Activated T-helper 2 cell treated with anti-CD3 and anti-CD28 coated beads, Interferon-gamma antibody, Interleukin-2, Interleukin-4, amounts not matched to agents 10 μg/mL and 5 μg/mL and 100 μg/mL, durations not matched to agents 14 hours and 24 hours and 36 hours (primary cell): ENCODE data around the gene CCDC50. TPM values are rescaled to one million over a fixed set of nuclear protein-coding genes. Genes with fewer than 3 reads are reported as not detected.

Experiments used
- DNase-seq: peaks from one replicate; pipeline ENCODE4 v3.0.0; 2021; ENCODE audit warnings: low spot score
- H3K27ac Mint-ChIP-seq: one replicate; pipeline ENCODE4 v1.8.0; 2021; ENCODE audit warnings: mixed read lengths
- H3K27me3 Mint-ChIP-seq: one replicate; pipeline ENCODE4 v1.8.0; 2021; ENCODE audit warnings: low read depth, mixed read lengths
- H3K36me3 Mint-ChIP-seq: one replicate; pipeline ENCODE4 v1.8.0; 2021; ENCODE audit warnings: low read depth, mixed read lengths
- H3K4me1 Mint-ChIP-seq: one replicate; pipeline ENCODE4 v1.8.0; 2021; ENCODE audit warnings: low read depth, mixed read lengths
- H3K4me3 Mint-ChIP-seq: one replicate; pipeline ENCODE4 v1.8.0; 2021; ENCODE audit warnings: low read depth, mild to moderate bottlenecking, moderate library complexity, mixed read lengths
- H3K9me3 Mint-ChIP-seq: one replicate; pipeline ENCODE4 v1.8.0; 2021; ENCODE audit warnings: mixed read lengths
- intact Hi-C: fragments of 100-400 bp; cut with micrococcal nuclease; formaldehyde crosslinking; loops from one replicate; pipeline ENCODE4 v1.15.1; 2023
- total RNA-seq: library from RNA; stranded (reverse); gene quantifications from 2 replicates; pipeline ENCODE4 v1.2.3, GENCODE V29; 2022

Gene CCDC50
- total RNA-seq, 1 donor from 2014 or later = 32.1 TPM

DNA sequence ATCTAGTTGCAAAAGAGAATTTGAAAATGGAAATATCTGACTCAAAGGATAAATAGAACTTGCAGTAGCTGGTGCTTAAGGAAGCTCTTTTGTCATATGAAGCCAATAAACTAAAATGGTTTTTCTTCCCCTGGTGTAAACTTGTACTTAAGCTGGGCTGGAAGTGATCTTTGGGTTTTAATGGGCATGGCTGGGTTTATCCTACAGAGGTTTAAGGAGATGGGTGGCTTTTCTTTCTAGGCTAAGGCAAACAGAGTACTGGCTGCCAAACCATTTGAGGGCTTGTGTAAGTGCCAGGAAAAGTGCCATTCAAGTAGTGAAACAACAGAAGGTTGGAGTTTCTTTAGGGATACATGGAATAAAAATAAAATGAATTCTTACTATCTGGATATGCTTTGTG lies 13.2 kb downstream of the CCDC50 start:
- no peak overlapping the region for H3K4me3 Mint-ChIP-seq
- no peaks in the 10 kb centered on the region for H3K27me3 Mint-ChIP-seq
- intact Hi-C loops = no loop called here
- peaks cover 29% of the 10 kb centered on the region for H3K4me1 Mint-ChIP-seq
- H3K36me3 Mint-ChIP-seq = no peaks in the 10 kb centered on the region
- H3K9me3 Mint-ChIP-seq = no peaks in the 10 kb centered on the region
- DNase-seq = no peak
- H3K27ac Mint-ChIP-seq = no peak overlapping the region

DNA sequence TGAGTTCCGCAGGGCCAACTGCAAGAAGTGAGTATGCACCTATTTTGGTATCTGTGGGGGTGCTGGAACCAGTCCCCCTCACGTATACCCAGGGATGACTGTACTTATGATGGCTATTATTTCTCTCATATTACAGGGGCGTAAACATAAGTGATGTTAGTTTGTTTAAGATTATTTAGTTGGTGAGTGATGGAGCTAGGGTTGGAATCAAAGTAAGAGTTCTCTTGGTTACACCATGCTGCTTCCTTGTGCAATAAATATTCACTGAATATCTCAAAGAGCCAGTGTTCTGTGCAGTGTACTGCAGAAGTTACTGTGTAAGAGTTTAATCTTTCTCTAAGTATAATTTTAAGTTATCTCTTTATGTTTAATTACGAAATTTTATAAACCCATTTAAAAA lies 13.9 kb downstream of the CCDC50 start:
- Mint-ChIP-seq H3K4me3 (no peak overlapping the region), H3K4me1 (peaks cover 24% of the 10 kb centered on the region), H3K27me3 (no peaks in the 10 kb centered on the region), H3K36me3 (no peaks in the 10 kb centered on the region), H3K27ac (no peak overlapping the region), H3K9me3 (no peaks in the 10 kb centered on the region)
- intact Hi-C loops = no loop called here
- DNase-seq = no peak

DNA sequence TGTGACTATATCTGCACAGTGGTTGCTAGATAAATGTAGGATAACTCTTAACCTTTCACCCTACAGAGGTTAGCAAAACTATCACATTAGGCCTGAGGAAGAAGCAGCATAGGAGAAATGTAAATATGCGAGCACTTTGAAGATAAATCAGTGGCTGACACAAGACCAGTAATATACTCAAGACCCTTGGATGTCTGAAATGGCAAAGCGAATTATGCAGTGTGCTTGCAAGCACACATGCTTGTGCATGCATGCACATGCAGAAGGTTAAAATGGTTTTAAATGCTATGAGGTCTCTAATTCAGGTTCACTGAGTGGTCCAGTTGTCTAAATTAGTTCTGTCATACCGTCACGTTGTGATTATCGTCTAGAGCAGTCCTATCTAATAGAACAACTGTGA lies 14.7 kb downstream of the CCDC50 start:
- intact Hi-C loops = no loop called here
- no peak for DNase-seq
- no peak overlapping the region for H3K27ac Mint-ChIP-seq
- no peaks in the 10 kb centered on the region for H3K36me3 Mint-ChIP-seq
- H3K9me3 Mint-ChIP-seq = no peaks in the 10 kb centered on the region
- no peak overlapping the region for H3K4me3 Mint-ChIP-seq
- peaks cover 20% of the 10 kb centered on the region for H3K4me1 Mint-ChIP-seq
- H3K27me3 Mint-ChIP-seq = no peaks in the 10 kb centered on the region

DNA sequence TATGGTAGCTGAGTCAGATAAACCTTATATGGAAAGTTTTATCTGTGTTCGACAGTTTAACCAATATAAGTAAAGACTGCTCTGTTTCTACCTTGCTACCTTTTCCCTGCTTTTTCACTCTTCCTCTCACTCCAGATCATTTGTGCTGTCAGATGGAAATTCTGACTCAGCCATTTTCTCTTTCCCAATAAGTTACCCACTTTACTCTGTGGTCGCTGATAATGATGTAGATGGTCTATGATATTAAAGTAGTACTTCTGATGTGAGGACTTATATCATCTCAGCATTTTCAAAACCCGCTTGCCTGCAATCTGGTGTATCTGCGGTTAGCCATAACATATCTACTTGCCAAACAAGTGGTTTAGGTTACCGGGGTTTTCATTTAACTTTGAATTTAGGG lies 16.1 kb downstream of the CCDC50 start:
- intact Hi-C loops = no loop called here
- Mint-ChIP-seq H3K27me3 (no peaks in the 10 kb centered on the region), H3K4me3 (no peak overlapping the region), H3K36me3 (no peaks in the 10 kb centered on the region), H3K9me3 (no peaks in the 10 kb centered on the region), H3K27ac (no peak overlapping the region), H3K4me1 (peaks cover 17% of the 10 kb centered on the region)
- no peak for DNase-seq

- Mint-ChIP-seq H3K4me1 (peaks cover 16% of the 10 kb centered on the region), H3K9me3 (no peaks in the 10 kb centered on the region), H3K27me3 (no peaks in the 10 kb centered on the region), H3K4me3 (no peak overlapping the region), H3K36me3 (no peaks in the 10 kb centered on the region), H3K27ac (no peak overlapping the region)
- no peak for DNase-seq
- intact Hi-C loops = no loop called here
Observed at GRCh38 chr3:191347228-191347627, 18.0 kb downstream of the CCDC50 start.

DNA sequence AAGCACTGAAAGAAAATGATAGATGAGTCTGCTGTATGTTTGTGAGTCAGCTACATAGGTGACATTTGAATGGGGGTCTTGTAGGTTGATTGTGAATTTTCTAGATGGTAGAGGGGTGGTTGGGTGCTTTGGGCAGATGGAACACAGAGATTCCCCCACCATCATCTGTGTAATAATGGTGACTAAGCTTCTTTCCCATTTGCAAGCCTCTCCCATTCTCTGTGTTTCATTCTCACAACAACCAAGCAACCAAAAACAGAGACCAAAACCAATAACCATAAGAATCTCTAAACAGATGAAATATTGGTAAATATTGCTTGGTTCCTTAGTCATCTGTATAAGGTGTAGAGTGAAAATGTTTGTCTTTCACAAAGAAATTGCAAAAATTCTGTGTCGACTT lies 18.9 kb downstream of the CCDC50 start:
- no peak overlapping the region for H3K27ac Mint-ChIP-seq
- DNase-seq = no peak
- no peak overlapping the region for H3K4me3 Mint-ChIP-seq
- H3K9me3 Mint-ChIP-seq = no peaks in the 10 kb centered on the region
- intact Hi-C loops = no loop called here
- H3K36me3 Mint-ChIP-seq = no peaks in the 10 kb centered on the region
- H3K4me1 Mint-ChIP-seq = peaks cover 16% of the 10 kb centered on the region
- H3K27me3 Mint-ChIP-seq = no peaks in the 10 kb centered on the region

- intact Hi-C loops = no loop called here
- H3K27me3 Mint-ChIP-seq = no peaks in the 10 kb centered on the region
- no peak overlapping the region for H3K27ac Mint-ChIP-seq
- H3K9me3 Mint-ChIP-seq = no peaks in the 10 kb centered on the region
- H3K4me3 Mint-ChIP-seq = no peak overlapping the region
- H3K4me1 Mint-ChIP-seq = peaks cover 9% of the 10 kb centered on the region
- H3K36me3 Mint-ChIP-seq = no peaks in the 10 kb centered on the region
- DNase-seq = no peak
Observed at GRCh38 chr3:191350396-191351090, 21.3 kb downstream of the CCDC50 start.

- Mint-ChIP-seq H3K4me3 (no peak overlapping the region), H3K4me1 (peaks cover 12% of the 10 kb centered on the region)
- intact Hi-C loops = no loop called here
Observed at GRCh38 chr3:191352014-191352413, 22.8 kb downstream of the CCDC50 start.

DNA sequence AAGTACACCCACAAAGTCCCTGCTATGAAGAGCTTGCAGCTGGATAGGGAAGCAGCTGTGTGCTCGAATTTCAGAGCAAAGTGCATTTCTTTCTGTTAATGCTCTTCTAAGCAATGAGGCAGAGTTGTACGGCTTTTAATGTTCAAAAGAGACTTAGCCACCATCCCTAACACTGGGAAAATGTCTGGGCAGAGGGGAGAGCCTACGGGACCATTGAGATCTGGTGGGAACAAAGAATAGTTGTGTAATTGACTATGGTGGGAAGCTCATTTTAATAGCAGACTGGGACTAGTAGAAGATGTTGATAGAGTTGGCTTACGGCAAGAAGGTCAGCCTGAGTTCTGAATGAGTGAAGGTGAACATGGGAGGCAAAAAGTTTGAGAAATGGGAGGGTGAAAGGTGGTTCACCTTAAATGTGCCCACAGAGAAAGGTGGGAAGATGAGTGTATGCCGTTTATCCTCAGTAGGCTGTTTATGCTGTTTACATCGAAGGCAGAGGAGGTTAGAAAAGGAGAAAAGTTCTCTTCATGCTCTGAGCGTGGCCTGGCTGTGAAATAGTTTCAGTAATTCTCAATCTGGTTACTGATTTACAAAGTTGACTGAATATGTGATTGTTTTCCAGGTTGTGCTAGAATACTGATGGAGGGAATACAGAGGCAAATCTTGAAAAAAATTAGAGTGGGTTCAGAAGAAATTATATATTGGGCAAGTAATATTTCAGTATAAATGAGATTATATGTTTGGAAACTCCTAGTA lies 24.0 kb downstream of the CCDC50 start:
- H3K9me3 Mint-ChIP-seq = no peaks in the 10 kb centered on the region
- no peak overlapping the region for H3K4me3 Mint-ChIP-seq
- no peaks in the 10 kb centered on the region for H3K27me3 Mint-ChIP-seq
- no peak overlapping the region for H3K27ac Mint-ChIP-seq
- peaks cover 11% of the 10 kb centered on the region for H3K4me1 Mint-ChIP-seq
- peaks cover under 1% of the 10 kb centered on the region for H3K36me3 Mint-ChIP-seq
- DNase-seq = no peak
- intact Hi-C loops = no loop called here

More at GRCh38 chr3:191352014-191352413, 22.8 kb downstream of the CCDC50 start:
- Mint-ChIP-seq H3K27me3 (no peaks in the 10 kb centered on the region), H3K36me3 (no peaks in the 10 kb centered on the region), H3K9me3 (no peaks in the 10 kb centered on the region), H3K27ac (no peak overlapping the region)
- DNase-seq = no peak

- no peaks in the 10 kb centered on the region for H3K27me3 Mint-ChIP-seq
- no peak for DNase-seq
- intact Hi-C loops = no loop called here
- no peak overlapping the region for H3K4me3 Mint-ChIP-seq
- H3K9me3 Mint-ChIP-seq = no peaks in the 10 kb centered on the region
- H3K27ac Mint-ChIP-seq = no peak overlapping the region
- H3K4me1 Mint-ChIP-seq = peaks cover 21% of the 10 kb centered on the region
- H3K36me3 Mint-ChIP-seq = peaks cover 14% of the 10 kb centered on the region
Observed at GRCh38 chr3:191355406-191355805, 26.2 kb downstream of the CCDC50 start.

DNA sequence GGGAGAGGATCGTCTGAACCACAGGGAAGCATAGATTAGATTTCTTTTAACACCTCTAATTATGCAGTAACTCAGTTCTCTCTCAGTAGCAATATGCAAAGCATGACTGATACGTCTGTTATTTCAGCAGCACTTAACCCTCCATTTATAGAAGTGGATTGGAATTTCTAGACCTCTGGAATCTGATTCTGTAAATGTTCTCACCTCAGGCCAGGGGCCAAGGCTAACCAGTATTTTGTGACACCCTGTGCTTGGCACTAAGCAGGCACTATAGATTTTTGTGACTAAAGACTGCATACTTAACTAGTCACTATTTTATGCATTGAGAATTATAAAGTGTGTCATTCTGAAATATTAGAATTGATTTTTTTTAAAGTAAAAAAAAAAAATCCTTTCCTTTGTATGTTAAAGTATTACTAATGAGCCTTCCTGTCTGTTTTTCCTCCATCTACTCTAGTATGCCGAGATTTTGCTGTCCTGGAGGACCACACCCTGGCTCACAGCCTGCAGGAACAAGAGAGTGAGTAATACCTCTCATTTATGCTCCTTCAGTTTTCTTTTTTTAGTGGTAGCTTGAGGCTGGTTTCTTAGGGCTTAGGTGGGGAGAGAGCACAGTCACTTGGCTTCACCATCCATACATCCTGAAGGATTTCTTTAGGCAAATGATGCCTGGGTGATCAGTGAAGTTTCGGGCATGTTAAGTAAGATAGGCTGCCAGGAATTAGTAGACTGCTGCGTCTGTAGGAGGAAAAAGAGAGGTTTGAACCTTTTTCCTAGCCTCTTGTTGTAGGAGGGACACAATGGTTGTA lies 27.6 kb downstream of the CCDC50 start:
- no peak overlapping the region for H3K27ac Mint-ChIP-seq
- peaks cover 16% of the 10 kb centered on the region for H3K4me1 Mint-ChIP-seq
- H3K9me3 Mint-ChIP-seq = no peaks in the 10 kb centered on the region
- no peak overlapping the region for H3K4me3 Mint-ChIP-seq
- DNase-seq = no peak
- intact Hi-C loops = no loop called here
- H3K27me3 Mint-ChIP-seq = no peaks in the 10 kb centered on the region
- peaks cover 18% of the 10 kb centered on the region for H3K36me3 Mint-ChIP-seq

- intact Hi-C loops = no loop called here
- H3K27ac Mint-ChIP-seq = no peak overlapping the region
- no peak overlapping the region for H3K4me3 Mint-ChIP-seq
- DNase-seq = no peak
- no peaks in the 10 kb centered on the region for H3K9me3 Mint-ChIP-seq
- peaks cover 20% of the 10 kb centered on the region for H3K36me3 Mint-ChIP-seq
- no peaks in the 10 kb centered on the region for H3K27me3 Mint-ChIP-seq
- peaks cover 18% of the 10 kb centered on the region for H3K4me1 Mint-ChIP-seq
Observed at GRCh38 chr3:191357909-191358308, 28.7 kb downstream of the CCDC50 start.

DNA sequence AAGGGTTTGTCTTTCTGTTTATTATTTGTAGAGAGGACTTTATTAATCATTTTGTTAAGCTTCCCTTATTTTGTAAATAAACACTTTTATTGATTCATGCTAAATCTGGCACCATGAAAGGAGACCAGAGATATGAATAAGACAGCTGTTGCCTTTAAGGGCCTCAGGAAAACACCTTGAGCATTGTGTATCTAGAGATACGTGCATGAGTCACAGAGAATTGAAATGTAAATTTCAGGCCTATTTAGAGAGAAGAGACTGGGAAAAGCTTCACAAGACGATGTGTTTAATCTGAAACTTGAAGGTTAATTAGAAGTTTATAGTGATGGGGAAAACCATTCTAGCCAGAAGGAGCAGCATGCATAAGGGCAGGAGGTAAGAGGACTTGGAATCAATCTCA lies 29.7 kb downstream of the CCDC50 start:
- intact Hi-C loops = no loop called here
- no peak for DNase-seq
- Mint-ChIP-seq H3K36me3 (peaks cover 25% of the 10 kb centered on the region), H3K4me1 (peaks cover 18% of the 10 kb centered on the region), H3K9me3 (no peaks in the 10 kb centered on the region), H3K4me3 (no peak overlapping the region), H3K27ac (peak overlapping the region; percentile 21), H3K27me3 (no peaks in the 10 kb centered on the region)
